Activated T-helper 1 cell treated with anti-CD3 and anti-CD28 coated beads, Interleukin-12 subunit alpha, Interleukin-12 subunit beta, Interleukin-2, Interleukin-4 antibody, amounts not matched to agents 30 ng/mL and 10 ng/mL and 1 ng/mL, durations not matched to agents 14 hours and 24 hours and 36 hours (primary cell): ENCODE data around the gene DNAH9. TPM values are rescaled to one million over a fixed set of nuclear protein-coding genes. Genes with fewer than 3 reads are reported as not detected.
"Not testable (repeated sequence)": the region's sequence is repeated elsewhere in the genome, so short reads cannot be mapped to it uniquely, and the experiment has no call there.

ENCODE experiments used
- DNase-seq: peaks from one replicate; pipeline ENCODE4 v3.0.0; 2021; ENCODE audit warnings: low spot score
- H3K27ac Mint-ChIP-seq: one replicate; pipeline ENCODE4 v1.8.0; 2021; ENCODE audit warnings: mild to moderate bottlenecking, mixed read lengths
- H3K27me3 Mint-ChIP-seq: one replicate; pipeline ENCODE4 v1.8.0; 2022; ENCODE audit warnings: mild to moderate bottlenecking, moderate library complexity, mixed read lengths; ENCODE audit not compliant: insufficient read depth
- H3K36me3 Mint-ChIP-seq: one replicate; pipeline ENCODE4 v1.8.0; 2021; ENCODE audit warnings: low read depth, mixed read lengths
- H3K4me1 Mint-ChIP-seq: one replicate; pipeline ENCODE4 v1.8.0; 2021; ENCODE audit warnings: low read depth, mixed read lengths
- H3K4me3 Mint-ChIP-seq: one replicate; pipeline ENCODE4 v1.8.0; 2021; ENCODE audit warnings: mild to moderate bottlenecking, moderate library complexity, mixed read lengths
- H3K9me3 Mint-ChIP-seq: one replicate; pipeline ENCODE4 v1.8.0; 2021; ENCODE audit warnings: mixed read lengths
- intact Hi-C: fragments of 100-400 bp; cut with micrococcal nuclease; formaldehyde crosslinking; loops from one replicate; pipeline ENCODE4 v1.15.1; 2024
- total RNA-seq: library from RNA; stranded (reverse); gene quantifications from 2 replicates; pipeline ENCODE4 v1.2.3, GENCODE V29; 2022

DNAH9 gene
- total RNA-seq, 1 donor from 2014 or later = not detected

DNA sequence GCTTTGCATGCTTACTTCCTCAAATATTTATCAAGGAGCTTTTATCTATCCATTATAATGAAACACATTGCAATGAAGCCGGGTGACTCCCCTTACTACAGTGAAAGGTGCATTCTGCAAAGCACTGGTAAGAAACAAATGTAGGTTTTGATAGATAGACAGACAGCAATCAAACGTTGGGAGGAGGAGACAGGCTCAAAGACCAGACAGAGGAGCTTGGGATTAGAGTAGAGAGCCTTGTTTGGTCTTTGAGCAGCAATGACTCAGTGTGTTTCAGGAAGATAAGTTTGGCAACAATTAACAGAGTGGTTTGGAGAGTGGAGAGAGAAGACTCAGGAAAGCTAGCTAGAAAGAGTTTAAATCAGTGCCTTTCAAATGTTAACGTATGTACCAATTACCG, 330.2 kb downstream of the DNAH9 start:
- DNase-seq = no peak
- no peaks in the 10 kb centered on the region for H3K9me3 Mint-ChIP-seq
- no peak overlapping the region for H3K4me3 Mint-ChIP-seq
- H3K36me3 Mint-ChIP-seq = no peaks in the 10 kb centered on the region
- H3K27ac Mint-ChIP-seq = no peak overlapping the region
- H3K27me3 Mint-ChIP-seq = no peaks in the 10 kb centered on the region
- H3K4me1 Mint-ChIP-seq = no peaks in the 10 kb centered on the region
- intact Hi-C loops = no loop called here

DNA sequence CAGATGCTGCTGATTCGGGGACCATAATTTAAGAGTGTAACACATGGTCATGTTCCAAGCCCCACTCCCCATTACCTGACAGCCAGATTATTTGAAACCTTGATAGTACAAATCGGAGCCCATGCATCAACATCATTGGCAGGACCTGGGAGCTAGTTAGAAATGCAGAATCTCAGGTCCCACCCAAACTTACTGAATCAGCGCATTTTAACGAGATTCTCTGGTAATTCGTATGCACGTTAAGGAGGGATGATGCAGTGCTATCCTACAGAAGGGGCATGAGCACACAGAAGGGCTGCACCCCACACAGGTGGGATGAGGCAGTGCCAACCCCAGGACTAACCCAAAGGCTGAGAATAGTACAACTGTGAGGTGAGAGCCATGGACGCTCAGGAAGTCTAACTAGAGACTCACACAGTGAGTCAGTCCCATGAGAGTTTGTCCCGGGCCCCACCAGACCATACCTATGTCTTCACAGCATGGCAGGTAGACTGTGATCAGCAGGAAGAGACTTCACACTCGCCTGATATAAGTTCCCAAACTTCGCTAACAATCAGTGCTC, 334.1 kb downstream of the DNAH9 start:
- no peak overlapping the region for H3K4me3 Mint-ChIP-seq
- H3K27ac Mint-ChIP-seq = no peak overlapping the region
- H3K9me3 Mint-ChIP-seq = no peaks in the 10 kb centered on the region

DNA sequence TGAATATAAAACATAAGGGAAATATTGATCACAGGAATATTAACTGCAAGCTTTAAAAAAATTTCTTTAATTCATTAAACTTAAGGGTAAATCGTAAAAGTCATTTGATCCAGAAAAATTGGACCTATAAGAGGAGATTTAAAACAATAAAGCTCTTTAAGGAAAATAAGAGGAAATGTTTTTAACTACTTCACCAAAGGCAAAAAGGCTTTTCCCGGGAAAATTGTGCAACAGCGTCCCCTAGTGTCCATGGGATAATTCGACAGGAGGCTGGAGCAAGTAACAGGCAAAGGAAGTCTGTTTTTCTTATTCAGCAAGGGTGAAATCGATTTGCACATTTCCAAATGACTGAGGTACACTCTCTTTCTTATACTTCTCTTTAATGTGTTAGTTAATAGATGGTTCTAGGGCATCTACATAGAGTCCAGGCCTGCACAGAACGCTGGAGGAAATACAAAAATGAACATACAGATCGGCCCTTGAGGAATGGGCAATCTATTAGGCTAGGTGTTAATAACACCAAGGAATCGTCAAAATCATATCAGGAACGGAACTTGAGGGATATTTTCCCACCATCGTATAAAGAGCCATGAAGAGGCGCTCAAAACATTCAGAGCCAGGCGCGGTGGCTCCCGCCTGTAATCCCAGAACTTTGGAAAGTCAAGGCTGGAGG, 337.6 kb downstream of the DNAH9 start:
- H3K27ac Mint-ChIP-seq = no peak overlapping the region
- H3K9me3 Mint-ChIP-seq = no peaks in the 10 kb centered on the region
- H3K27me3 Mint-ChIP-seq = no peaks in the 10 kb centered on the region
- no peak for DNase-seq
- no peak overlapping the region for H3K4me3 Mint-ChIP-seq
- no peaks in the 10 kb centered on the region for H3K36me3 Mint-ChIP-seq
- intact Hi-C loops = loop anchor here (5.0 kb wide), 1 partner anchor 1059 kb away; no protein-coding TSS in a partner anchor
- no peaks in the 10 kb centered on the region for H3K4me1 Mint-ChIP-seq

More for the DNA sequence above, 334.1 kb downstream of the DNAH9 start:
- intact Hi-C loops = no loop called here
- Mint-ChIP-seq H3K36me3 (no peaks in the 10 kb centered on the region), H3K4me1 (no peaks in the 10 kb centered on the region), H3K27me3 (no peaks in the 10 kb centered on the region)
- DNase-seq = no peak

DNA sequence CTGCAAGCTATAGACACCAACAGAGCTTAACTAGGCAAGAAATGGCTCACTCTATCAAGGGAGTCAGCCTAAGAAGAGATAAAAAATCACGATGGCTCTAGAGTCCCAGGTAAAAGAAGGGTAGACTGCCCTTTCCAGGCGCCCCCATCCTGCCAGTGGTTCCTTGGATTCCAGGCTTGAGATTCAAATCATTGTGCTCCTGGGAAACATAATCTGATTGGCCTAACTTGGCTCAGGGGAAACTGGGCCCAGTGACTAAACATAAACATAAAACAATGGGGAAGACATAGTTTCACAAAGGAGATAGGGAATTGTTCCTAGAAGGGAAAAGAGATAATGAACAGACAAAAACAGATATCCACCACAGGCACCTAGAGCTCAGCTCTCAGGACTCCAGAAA, 342.6 kb downstream of the DNAH9 start:
- no peaks in the 10 kb centered on the region for H3K27me3 Mint-ChIP-seq
- no peaks in the 10 kb centered on the region for H3K4me1 Mint-ChIP-seq
- H3K4me3 Mint-ChIP-seq = no peak overlapping the region
- H3K27ac Mint-ChIP-seq = no peak overlapping the region
- intact Hi-C loops = no loop called here
- H3K9me3 Mint-ChIP-seq = no peaks in the 10 kb centered on the region
- no peak for DNase-seq
- H3K36me3 Mint-ChIP-seq = no peaks in the 10 kb centered on the region

DNA sequence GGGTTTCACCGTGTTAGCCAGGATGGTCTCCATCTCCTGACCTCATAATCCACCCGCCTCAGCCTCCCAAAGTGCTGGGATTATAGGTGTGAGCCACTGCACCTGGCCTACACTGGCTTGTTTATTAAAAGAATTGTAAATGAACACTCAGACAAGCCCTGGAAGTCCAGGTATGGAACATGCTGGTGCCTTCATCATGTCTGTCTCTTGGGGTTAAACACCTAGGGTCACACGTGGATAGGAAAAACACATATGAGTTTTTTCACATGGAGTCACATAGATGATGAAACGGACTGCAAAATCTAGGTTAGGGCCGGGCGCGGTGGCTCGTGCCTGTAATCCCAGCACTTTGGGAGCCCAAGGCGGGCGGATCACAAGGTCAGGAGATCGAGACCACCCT, 344.8 kb downstream of the DNAH9 start:
- H3K36me3 Mint-ChIP-seq, H3K27ac Mint-ChIP-seq, intact Hi-C loops, H3K27me3 Mint-ChIP-seq, H3K4me1 Mint-ChIP-seq, H3K9me3 Mint-ChIP-seq, H3K4me3 Mint-ChIP-seq, DNase-seq: not testable (repeated sequence)

DNA sequence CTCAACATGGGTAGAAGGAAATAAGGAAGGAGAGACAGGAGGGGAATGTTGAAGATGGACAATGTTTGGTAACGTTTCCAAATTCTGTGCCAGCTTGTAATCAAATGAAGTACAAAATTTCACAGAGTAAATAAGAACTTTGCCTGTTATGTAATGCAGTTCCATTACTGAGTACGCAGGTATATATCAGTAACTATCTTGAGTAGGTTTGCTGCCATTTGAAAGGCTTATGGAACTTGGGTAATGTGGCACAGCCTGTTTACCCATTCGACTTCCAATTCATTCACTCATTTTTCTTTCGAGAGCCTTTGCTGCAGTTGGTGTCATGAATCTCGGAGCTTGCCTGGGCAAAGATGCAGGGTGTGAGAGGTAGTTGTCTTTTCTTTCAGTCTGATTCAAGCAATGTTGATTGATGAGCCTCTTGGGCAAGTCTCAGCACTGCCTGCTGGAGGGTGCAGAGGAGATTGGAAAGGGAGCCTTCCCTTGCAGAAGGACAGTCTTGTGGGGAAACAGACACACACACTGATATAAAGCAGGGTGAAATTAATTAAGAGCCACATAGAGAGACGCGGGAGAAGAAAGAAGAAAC, 345.6 kb downstream of the DNAH9 start:
- Mint-ChIP-seq H3K27ac (no peak overlapping the region), H3K27me3 (no peaks in the 10 kb centered on the region), H3K4me1 (no peaks in the 10 kb centered on the region), H3K36me3 (no peaks in the 10 kb centered on the region), H3K4me3 (no peak overlapping the region), H3K9me3 (no peaks in the 10 kb centered on the region)
- DNase-seq = no peak
- intact Hi-C loops = no loop called here

DNA sequence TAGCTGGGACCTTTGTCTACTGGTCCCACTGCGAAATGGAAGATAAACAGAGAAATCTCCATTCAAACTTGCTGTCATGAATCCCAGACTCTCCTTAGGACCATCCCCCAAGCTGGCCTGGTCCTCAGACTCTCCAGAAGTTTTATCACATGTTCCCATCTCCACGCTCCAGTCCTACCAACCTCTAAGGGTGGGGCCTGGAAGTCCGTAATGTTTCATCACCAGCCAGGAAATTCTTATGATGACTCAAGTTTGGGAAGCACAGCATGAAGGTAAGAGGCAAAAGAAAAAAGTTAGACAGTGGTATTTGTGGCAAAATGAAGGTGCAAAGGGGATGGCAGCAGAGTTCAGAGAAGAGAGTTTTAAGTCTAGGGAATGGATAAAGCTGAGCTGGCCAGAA, 346.3 kb downstream of the DNAH9 start:
- intact Hi-C loops = no loop called here
- no peak for DNase-seq
- no peak overlapping the region for H3K4me3 Mint-ChIP-seq
- H3K27me3 Mint-ChIP-seq = no peaks in the 10 kb centered on the region
- H3K9me3 Mint-ChIP-seq = no peaks in the 10 kb centered on the region
- no peaks in the 10 kb centered on the region for H3K36me3 Mint-ChIP-seq
- no peaks in the 10 kb centered on the region for H3K4me1 Mint-ChIP-seq
- H3K27ac Mint-ChIP-seq = no peak overlapping the region

DNA sequence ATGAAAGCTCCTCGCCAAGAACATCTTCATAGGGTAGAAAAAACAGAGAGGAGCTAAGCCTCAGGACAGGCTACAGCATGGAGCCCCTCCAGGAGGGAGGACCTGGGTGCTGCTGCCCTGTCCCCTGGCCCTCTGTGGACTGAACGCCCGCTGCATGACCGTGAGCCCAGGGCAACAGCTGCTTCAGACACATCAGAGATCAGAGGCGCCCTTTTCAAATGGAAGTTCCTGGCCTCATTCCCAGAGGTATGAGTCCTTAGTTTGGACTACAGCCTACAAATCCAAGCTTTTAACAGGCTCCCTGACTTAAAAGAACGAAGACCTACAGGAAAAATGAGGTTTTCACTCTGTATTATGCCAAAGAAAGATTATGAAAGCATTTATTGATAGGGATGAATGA, 350.5 kb downstream of the DNAH9 start:
- no peak overlapping the region for H3K27ac Mint-ChIP-seq

DNA sequence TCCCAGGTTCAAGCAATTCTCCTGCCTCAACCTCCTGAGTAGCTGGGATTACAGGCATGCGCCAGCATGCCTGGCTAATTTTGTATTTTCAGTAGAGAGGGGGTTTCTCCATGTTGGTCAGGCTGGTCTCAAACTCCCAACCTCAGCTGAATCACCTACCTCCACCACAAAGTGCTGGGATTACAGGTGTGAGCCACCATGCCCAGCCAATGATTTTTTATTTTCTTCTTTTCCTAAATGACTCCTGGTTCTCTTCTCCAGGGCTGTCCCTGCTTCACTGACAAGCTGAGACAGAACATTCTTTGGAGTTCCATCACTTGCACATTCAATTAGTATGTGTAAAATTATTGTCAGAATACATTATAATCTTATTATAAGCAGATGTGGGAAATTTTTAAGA, 351.3 kb downstream of the DNAH9 start:
- H3K27ac Mint-ChIP-seq, H3K27me3 Mint-ChIP-seq, H3K36me3 Mint-ChIP-seq, H3K4me1 Mint-ChIP-seq, DNase-seq, H3K4me3 Mint-ChIP-seq, intact Hi-C loops: not testable (repeated sequence)
- H3K9me3 Mint-ChIP-seq = peaks cover 13% of the 10 kb centered on the region

More for the DNA sequence above, 350.5 kb downstream of the DNAH9 start:
- intact Hi-C loops = no loop called here
- DNase-seq = no peak
- H3K27me3 Mint-ChIP-seq = no peaks in the 10 kb centered on the region
- no peaks in the 10 kb centered on the region for H3K4me1 Mint-ChIP-seq
- H3K9me3 Mint-ChIP-seq = peaks cover 9% of the 10 kb centered on the region
- H3K4me3 Mint-ChIP-seq = no peak overlapping the region
- H3K36me3 Mint-ChIP-seq = no peaks in the 10 kb centered on the region

DNA sequence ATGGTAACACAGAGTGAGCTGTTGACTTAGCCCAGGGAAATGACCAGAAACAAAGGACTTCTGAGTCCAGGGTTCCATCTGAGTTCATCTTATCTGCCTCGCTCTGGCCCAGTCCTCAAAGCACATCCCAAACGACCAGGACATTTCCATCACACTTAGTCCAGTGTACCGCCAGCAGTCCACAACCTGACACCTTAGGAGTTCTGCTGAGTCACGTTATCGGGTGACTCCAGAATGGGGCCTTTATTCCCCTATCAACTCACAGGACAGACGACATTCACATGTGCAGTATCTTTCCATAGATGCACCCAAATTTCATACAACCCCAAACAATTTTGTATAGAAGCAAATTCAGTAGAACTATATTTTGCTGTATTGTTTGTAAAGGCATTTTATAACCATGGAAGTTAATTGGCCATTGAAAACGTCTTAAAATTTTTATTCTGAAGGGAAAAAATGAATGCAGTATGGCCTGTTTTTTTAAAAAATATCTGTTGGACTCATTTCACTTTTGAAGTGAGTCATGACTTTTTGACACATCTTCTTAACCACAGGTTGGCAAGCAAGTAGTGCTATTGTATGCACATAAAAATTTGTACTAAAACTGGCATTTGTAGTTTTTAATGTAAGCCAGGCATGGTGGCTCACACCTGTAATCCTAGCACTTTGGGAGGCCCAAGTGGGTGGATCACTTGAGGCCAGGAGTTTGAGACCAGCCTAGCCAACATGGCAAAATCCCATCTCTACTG, 352.7 kb downstream of the DNAH9 start:
- Mint-ChIP-seq H3K27ac (no peak overlapping the region), H3K27me3 (no peaks in the 10 kb centered on the region), H3K4me1 (no peaks in the 10 kb centered on the region), H3K9me3 (peaks cover 13% of the 10 kb centered on the region), H3K36me3 (no peaks in the 10 kb centered on the region), H3K4me3 (no peak overlapping the region)
- intact Hi-C loops = no loop called here
- no peak for DNase-seq

DNA sequence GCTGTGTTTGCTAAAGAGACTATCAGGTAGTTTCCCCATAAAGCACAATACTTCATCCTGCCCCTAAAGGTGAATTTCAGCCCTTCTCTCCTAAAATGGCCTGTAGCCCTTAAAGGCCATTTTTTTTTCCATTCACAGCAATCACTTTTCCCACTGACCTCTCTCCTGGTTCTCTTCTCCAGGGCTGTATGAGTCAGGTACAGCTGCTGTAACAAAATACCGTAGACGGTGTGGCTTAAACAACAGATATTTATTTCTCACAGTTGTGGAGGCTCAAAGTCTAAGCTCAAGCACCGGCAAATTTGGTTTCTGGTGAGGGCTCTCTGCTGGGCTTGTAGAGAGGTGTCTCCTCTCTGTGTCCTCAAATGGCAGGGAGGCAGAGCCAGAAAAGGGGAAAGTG, 354.3 kb downstream of the DNAH9 start:
- H3K27ac Mint-ChIP-seq = no peak overlapping the region
- H3K27me3 Mint-ChIP-seq = no peaks in the 10 kb centered on the region
- H3K36me3 Mint-ChIP-seq = no peaks in the 10 kb centered on the region
- intact Hi-C loops = no loop called here
- H3K4me3 Mint-ChIP-seq = no peak overlapping the region
- peaks cover 13% of the 10 kb centered on the region for H3K9me3 Mint-ChIP-seq
- no peaks in the 10 kb centered on the region for H3K4me1 Mint-ChIP-seq
- no peak for DNase-seq

DNA sequence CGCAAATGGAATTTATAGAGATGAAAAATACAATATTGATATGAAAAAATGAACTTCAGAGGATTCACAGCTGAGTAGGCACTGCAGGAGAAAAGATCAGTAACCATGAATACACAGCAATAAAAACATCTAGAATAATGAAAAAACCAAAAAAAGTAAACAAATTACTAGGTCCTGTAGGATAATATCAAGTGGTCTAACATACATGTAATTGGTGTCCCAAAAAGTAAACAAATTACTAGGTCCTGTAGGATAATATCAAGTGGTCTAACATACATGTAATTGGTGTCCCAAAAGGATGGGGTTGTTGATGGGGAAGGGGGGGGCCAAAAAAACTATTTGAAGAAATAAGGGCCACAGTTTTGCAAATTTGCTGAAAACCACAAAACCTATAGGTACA, 355.7 kb downstream of the DNAH9 start:
- no peaks in the 10 kb centered on the region for H3K36me3 Mint-ChIP-seq
- no peak overlapping the region for H3K27ac Mint-ChIP-seq
- H3K27me3 Mint-ChIP-seq = no peaks in the 10 kb centered on the region
- DNase-seq = no peak
- intact Hi-C loops = no loop called here
- peaks cover 13% of the 10 kb centered on the region for H3K9me3 Mint-ChIP-seq
- no peaks in the 10 kb centered on the region for H3K4me1 Mint-ChIP-seq
- H3K4me3 Mint-ChIP-seq = no peak overlapping the region

DNA sequence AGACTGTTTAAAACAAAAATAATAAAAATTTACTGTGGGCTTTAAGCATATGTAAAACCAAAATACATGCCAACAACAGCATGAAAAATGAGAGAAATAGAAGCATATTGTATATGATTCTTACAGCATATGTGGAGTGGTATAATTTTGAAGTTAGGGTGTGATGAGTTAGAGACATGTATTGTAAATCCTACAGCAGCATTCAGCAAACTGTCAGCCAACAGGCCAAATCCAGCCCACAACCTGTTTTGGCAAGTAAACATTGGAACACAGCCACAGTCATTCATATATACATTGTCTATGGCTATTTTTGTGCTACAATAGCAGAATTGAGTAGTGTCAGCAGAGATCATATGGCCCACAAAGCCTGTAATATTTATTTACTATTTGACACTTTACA, 356.7 kb downstream of the DNAH9 start:
- Mint-ChIP-seq H3K9me3 (peaks cover 13% of the 10 kb centered on the region), H3K27ac (no peak overlapping the region), H3K4me1 (no peaks in the 10 kb centered on the region), H3K4me3 (no peak overlapping the region), H3K27me3 (no peaks in the 10 kb centered on the region), H3K36me3 (no peaks in the 10 kb centered on the region)
- no peak for DNase-seq
- intact Hi-C loops = no loop called here
